Activated B cell treated with CpG ODN at 0.5 μM for 24 hours (primary cell): ENCODE results near the gene NDUFV1. TPM values are rescaled to one million over a fixed set of nuclear protein-coding genes. Genes with fewer than 3 reads are reported as not detected.
"Not testable (repeated sequence)": the region's sequence is repeated elsewhere in the genome, so short reads cannot be mapped to it uniquely, and the experiment has no call there.

ENCODE experiments used
- ATAC-seq: fragments of 200-7000 bp; cut with Tn5 transposase; one replicate; pipeline ENCODE4 v1.10.0; 2021; ENCODE audit warnings: low read depth, mild to moderate bottlenecking, moderate library complexity
- CTCF ChIA-PET: fragments of 350-600 bp; sonication (Branson Sonifier 250); formaldehyde crosslinking; loops from one replicate; lab custom pipeline; 2021; ENCODE audit warnings: antibody characterized with exemption; lab: Charles Lee
- POLR2A ChIA-PET: fragments of 350-600 bp; sonication (Branson Sonifier 250); formaldehyde crosslinking; loops from one replicate; lab custom pipeline; 2021; ENCODE audit warnings: antibody characterized with exemption; lab: Charles Lee
- DNase-seq: peaks from one replicate; pipeline ENCODE4 v3.0.0; 2022
- H3K27ac Mint-ChIP-seq: one replicate; pipeline ENCODE4 v1.8.0; 2020; ENCODE audit warnings: mixed read lengths
- H3K27me3 Mint-ChIP-seq: one replicate; pipeline ENCODE4 v1.8.0; 2021; ENCODE audit warnings: mixed read lengths
- H3K36me3 Mint-ChIP-seq: one replicate; pipeline ENCODE4 v1.8.0; 2021; ENCODE audit warnings: low read depth, mixed read lengths
- H3K4me1 Mint-ChIP-seq: one replicate; pipeline ENCODE4 v1.8.0; 2021; ENCODE audit warnings: mixed read lengths
- H3K4me3 Mint-ChIP-seq: one replicate; pipeline ENCODE4 v1.8.0; 2020; ENCODE audit warnings: mild to moderate bottlenecking, mixed read lengths
- H3K9me3 Mint-ChIP-seq: one replicate; pipeline ENCODE4 v1.8.0; 2020; ENCODE audit warnings: mixed read lengths
- CTCF ChIP-seq: fragments of 200-600 bp; IDR thresholded peaks from one replicate; pipeline ENCODE4 v1.8.0; 2022; ENCODE audit warnings: antibody characterized with exemption, mild to moderate bottlenecking
- intact Hi-C: fragments of 100-400 bp; cut with micrococcal nuclease; formaldehyde crosslinking; loops from one replicate; pipeline ENCODE4 v1.15.1; 2024
- total RNA-seq: library from RNA; stranded (reverse); gene quantifications from 2 replicates; pipeline ENCODE4 v1.2.3, GENCODE V29; 2022

The NDUFV1 gene
- total RNA-seq, 1 donor from 2014 or later: 221 TPM

GRCh38 chr11:67656278-67656922, 49.7 kb downstream of the NDUFV1 start:
- TF ChIP-seq CTCF: no peak
- peaks cover 3% of the 10 kb centered on the region for H3K9me3 Mint-ChIP-seq
- DNase-seq: no peak
- ChIA-PET POLR2A (interaction anchor here (0.7 to 1.3 kb wide), 5 partner anchors 10 to 417 kb away, joined by 3 to 4 read pairs (median 3); partner anchors contain the start of genes CLCF1 and NUDT8), CTCF (no interaction called here)
- intact Hi-C loops: loop anchor here (5.0 kb wide), 1 partner anchor 149 kb away; the partner anchor contains the start of genes CDK2AP2 and PITPNM1
- H3K27ac Mint-ChIP-seq: no peak overlapping the region
- peak; percentile 43 for ATAC-seq
- H3K4me1 Mint-ChIP-seq: peaks cover 8% of the 10 kb centered on the region
- no peaks in the 10 kb centered on the region for H3K36me3 Mint-ChIP-seq
- no peaks in the 10 kb centered on the region for H3K27me3 Mint-ChIP-seq
- no peak overlapping the region for H3K4me3 Mint-ChIP-seq

- POLR2A ChIA-PET: no interaction called here
- no peak for DNase-seq
Measured at GRCh38 chr11:67657300-67657699, 50.6 kb downstream of the NDUFV1 start.

GRCh38 chr11:67659651-67660165, 53.0 kb downstream of the NDUFV1 start:
- ChIA-PET CTCF (interaction anchor here (0.6 to 4.8 kb wide), 11 partner anchors 9 to 314 kb away, joined by 3 to 55 read pairs (median 3); partner anchors contain the start of genes ACY3, GSTP1, NUDT8 and TBX10), POLR2A (interaction anchor here (0.8 to 1.5 kb wide), 3 partner anchors 30 to 296 kb away, joined by 3 to 5 read pairs (median 3); no protein-coding TSS in a partner anchor)
- H3K27me3 Mint-ChIP-seq, H3K9me3 Mint-ChIP-seq, H3K36me3 Mint-ChIP-seq, H3K4me1 Mint-ChIP-seq, ATAC-seq, H3K27ac Mint-ChIP-seq, DNase-seq, H3K4me3 Mint-ChIP-seq: not testable (repeated sequence)
- peak; percentile 9 for TF ChIP-seq CTCF
- intact Hi-C loops: loop anchor here (1.0 to 5.0 kb wide), 6 partner anchors 11 to 271 kb away; partner anchors contain the start of genes CDK2AP2, NUDT8 and PITPNM1

More at GRCh38 chr11:67657300-67657699, 50.6 kb downstream of the NDUFV1 start:
- no peak for TF ChIP-seq CTCF
- Mint-ChIP-seq H3K9me3 (peaks cover 3% of the 10 kb centered on the region), H3K27me3 (no peaks in the 10 kb centered on the region), H3K27ac (no peak overlapping the region), H3K4me3 (no peak overlapping the region), H3K36me3 (no peaks in the 10 kb centered on the region), H3K4me1 (peaks cover 8% of the 10 kb centered on the region)
- intact Hi-C loops: loop anchor here (5.0 kb wide), 1 partner anchor 150 kb away; the partner anchor contains the start of genes CDK2AP2 and PITPNM1
- no peak for ATAC-seq
- CTCF ChIA-PET: interaction anchor here (0.8 to 4.8 kb wide), 4 partner anchors 10 to 77 kb away, joined by 3 to 55 read pairs (median 4); partner anchors contain the start of gene NUDT8

GRCh38 chr11:67660752-67661151, 54.0 kb downstream of the NDUFV1 start:
- CTCF ChIA-PET: interaction anchor here (3.3 to 4.8 kb wide), 2 partner anchors 13 to 31 kb away, joined by 43 to 55 read pairs; partner anchors contain the start of gene NUDT8
- H3K27ac Mint-ChIP-seq, H3K36me3 Mint-ChIP-seq, H3K4me3 Mint-ChIP-seq, H3K4me1 Mint-ChIP-seq, H3K27me3 Mint-ChIP-seq, intact Hi-C loops, H3K9me3 Mint-ChIP-seq, ATAC-seq, DNase-seq: not testable (repeated sequence)
- POLR2A ChIA-PET: interaction anchor here (1.5 kb wide), 1 partner anchor 31 kb away, joined by 5 read pairs; no protein-coding TSS in a partner anchor

Other genes with a start within 250 kb of the NDUFV1 start
- gene CLCF1, start 233.3 kb upstream of the NDUFV1 start, total RNA-seq: 28.2 and 30.7 TPM in 2 replicates
- gene RAD9A, start 214.9 kb upstream of the NDUFV1 start, total RNA-seq: 30.4 and 35.2 TPM in 2 replicates
- gene PPP1CA, start 205.1 kb upstream of the NDUFV1 start, total RNA-seq: 349 and 354 TPM in 2 replicates
- gene TBC1D10C, start 202.9 kb upstream of the NDUFV1 start, total RNA-seq: 158 and 163 TPM in 2 replicates
- gene CARNS1, start 191.3 kb upstream of the NDUFV1 start, total RNA-seq: 5.7 and 6.3 TPM in 2 replicates
- 66.9 and 74.5 TPM in 2 replicates for gene RPS6KB2, start 178.4 kb upstream of the NDUFV1 start, total RNA-seq
- 328 and 347 TPM in 2 replicates for gene PTPRCAP, start 169.3 kb upstream of the NDUFV1 start, total RNA-seq
- gene CORO1B, start 163.5 kb upstream of the NDUFV1 start, total RNA-seq: 34.0 and 39.7 TPM in 2 replicates
- gene GPR152, start 154.2 kb upstream of the NDUFV1 start, total RNA-seq: not detected in 2 replicates
- 2.1 and 3.0 TPM in 2 replicates for gene CABP4, start 151.6 kb upstream of the NDUFV1 start, total RNA-seq
- gene TMEM134, start 137.7 kb upstream of the NDUFV1 start, total RNA-seq: 76.0 and 83.5 TPM in 2 replicates
- 108 and 114 TPM in 2 replicates for gene AIP, start 123.9 kb upstream of the NDUFV1 start, total RNA-seq
- 103 and 111 TPM in 2 replicates for gene PITPNM1, start 101.6 kb upstream of the NDUFV1 start, total RNA-seq
- 67.1 and 68.5 TPM in 2 replicates for gene CDK2AP2, start 98.8 kb upstream of the NDUFV1 start, total RNA-seq
- gene CABP2, start 83.5 kb upstream of the NDUFV1 start, total RNA-seq: not detected in 2 replicates
- 331 and 362 TPM in 2 replicates for gene GSTP1, start 23.1 kb upstream of the NDUFV1 start, total RNA-seq
- 5.3 and 6.1 TPM in 2 replicates for gene NUDT8, start 23.0 kb downstream of the NDUFV1 start, total RNA-seq
- not detected in 2 replicates for gene TBX10, start 32.8 kb downstream of the NDUFV1 start, total RNA-seq
- not detected in 2 replicates for gene ACY3, start 43.8 kb downstream of the NDUFV1 start, total RNA-seq
- gene ALDH3B2, start 67.7 kb downstream of the NDUFV1 start, total RNA-seq: not detected in 2 replicates